HG03064 (cell line): ENCODE measurements around the gene ARHGAP10.
A peak's percentile ranks its signal among the peaks of the same experiment; 100 is the strongest.

ENCODE experiments used
- ATAC-seq: cut with Tn5 transposase; IDR thresholded peaks from one replicate; pipeline ENCODE4 v1.9.1; 2021; ENCODE audit warnings: low read depth; ENCODE audit not compliant: unreplicated experiment

The ARHGAP10 gene

DNA sequence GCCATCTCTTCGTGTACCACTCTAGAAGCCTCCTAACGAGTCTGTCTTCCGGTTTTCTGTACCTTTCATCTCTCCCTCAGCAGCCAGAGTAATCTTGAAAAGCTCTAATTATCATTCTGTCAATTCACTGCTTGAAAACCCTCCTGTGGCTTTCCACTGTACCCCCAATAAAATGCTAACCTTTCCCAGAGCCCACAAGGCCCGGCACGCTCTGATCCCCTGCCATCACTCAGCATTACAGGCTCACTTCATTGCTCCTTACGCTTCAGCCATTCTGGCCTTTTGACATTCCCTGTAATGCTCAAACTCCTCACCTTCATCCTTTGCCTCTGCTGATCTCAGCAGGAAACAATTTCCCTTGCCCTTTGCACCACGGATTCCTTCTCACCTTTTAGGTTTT, 112.9 kb downstream of the ARHGAP10 start:
- ATAC-seq, result no peak

DNA sequence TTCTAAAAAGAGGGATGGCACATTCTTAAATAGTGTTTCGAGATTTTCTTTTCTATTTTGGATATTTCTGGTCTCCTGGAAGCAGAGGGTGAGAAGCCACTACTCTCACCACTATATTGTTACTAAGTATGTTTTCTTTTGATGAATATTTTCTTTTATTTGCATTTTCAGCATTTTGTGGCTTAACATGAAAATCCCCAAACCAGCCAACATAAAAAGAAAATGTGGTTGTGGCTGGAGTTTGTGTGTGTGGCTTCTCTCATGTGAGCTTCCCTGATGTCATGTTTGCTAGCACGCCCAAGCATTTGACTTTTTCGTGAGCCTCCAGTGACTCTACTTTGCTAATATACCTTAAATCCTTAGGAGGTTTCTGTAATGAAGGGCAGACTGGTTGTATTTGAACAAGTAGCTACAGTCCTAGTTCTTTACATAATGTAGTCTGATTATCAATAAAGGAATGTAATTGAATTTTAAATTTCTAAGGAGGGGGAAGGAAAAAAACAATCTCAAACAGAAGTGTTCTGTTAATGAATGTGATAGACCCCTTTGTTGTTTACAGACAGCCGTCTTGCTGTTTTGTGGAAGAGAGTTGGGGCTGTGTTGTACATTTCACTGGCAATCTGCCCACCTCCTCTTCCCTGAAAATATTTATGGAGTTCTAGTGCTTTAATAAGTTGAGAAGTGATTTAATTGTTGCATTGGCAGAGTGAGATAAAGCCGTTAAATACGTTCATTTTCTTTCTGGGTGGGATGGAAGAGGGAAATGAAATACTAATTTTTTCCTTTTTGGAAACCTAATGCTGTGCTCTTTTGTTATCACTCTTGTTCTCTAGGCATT, 114.6 kb downstream of the ARHGAP10 start:
- ATAC-seq, result peak; percentile 62

DNA sequence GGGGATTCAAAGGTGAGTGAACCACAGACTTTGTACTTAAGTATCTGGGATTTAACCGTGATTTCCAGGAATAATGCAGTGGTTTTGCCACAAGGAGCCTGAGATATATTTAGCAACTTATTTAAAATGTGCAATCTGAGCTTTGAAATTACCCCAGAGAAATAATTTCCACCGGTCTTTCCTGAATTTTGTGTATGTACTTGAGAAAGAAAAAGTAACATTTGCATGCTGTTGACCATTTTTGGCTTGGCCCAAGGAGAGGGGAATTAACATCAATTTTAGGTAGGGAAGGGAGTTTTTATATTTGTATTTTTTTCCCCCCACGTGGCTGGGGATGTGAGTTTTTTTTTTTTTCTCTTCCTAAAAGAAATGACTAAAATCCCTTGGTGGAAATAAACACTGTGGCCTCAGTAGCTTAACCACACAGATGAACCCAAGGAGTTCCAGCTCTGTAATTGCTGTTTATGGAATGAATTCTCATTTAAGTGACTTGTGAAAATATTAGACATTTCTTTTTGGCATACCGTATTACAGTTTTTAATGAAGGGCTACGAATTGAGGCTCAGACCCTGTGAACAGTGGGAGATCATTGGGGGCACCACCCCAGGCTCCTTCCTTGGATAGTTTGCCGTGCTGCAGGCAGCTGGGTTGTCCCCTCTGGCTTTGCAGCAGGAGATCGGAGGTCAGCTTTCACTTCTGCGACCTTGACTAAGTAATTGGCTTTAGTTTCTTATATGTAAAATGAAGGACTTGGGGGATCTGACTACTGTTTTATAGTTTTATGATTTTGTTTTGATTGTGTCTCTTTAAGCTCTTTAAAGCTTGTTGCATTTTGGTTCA, 116.1 kb downstream of the ARHGAP10 start:
- no peak for ATAC-seq

DNA sequence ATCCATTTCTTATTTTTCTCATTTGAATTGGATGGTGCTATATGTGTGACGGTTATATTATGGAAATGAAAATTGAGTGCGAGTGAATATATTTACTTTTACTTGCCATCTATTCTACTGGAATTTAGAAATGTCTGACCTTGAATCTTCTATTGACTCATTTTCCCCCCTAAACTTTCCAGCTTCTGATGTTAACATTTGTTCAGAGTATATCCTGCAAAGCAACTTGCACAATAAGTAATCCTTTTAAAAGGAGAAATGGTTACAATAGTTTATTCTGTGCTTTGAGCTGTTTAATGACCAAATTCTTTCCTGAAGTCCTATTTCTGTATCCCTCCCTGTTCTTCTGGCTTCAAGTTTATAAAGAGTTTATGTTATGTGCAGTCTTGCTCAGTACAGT, 116.7 kb downstream of the ARHGAP10 start:
- ATAC-seq, result no peak

DNA sequence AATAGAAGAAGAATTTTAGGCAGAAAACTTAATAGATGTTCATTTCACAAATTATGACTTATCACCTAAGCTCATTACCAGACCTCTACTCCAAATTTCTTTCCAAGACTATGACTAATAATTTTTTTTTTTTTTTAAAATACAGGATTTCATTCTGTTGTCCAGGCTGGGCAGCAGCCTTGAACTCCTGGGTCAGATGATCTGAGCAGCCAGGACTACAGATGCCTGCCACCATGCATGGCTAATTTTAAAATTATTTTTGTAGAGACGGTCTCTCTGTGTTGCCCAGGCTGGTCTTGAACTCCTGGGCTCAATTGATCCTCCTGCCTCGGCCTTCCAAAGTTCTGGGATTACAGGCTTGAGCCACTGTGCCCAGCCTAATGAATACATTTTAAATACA, 119.2 kb downstream of the ARHGAP10 start:
- ATAC-seq, result no peak

DNA sequence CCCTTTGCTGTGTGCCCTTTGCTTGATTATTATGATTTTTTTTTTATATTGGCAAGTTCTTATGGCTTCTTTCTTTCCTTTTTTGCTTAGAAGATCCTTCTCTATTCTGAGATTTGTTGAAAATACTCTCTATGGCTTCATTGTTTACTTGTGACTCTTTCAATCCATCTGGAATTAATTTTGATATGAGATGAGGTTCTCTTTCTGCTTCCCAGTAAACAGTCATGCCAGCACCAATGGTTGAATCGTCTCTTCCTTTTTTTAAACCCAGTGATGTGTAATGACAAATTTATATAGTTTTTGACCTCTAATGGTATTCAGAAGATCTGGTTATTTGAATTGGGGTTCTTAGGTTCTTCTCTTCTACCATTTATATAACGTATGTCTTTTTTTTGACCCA, 121.8 kb downstream of the ARHGAP10 start:
- no peak for ATAC-seq

DNA sequence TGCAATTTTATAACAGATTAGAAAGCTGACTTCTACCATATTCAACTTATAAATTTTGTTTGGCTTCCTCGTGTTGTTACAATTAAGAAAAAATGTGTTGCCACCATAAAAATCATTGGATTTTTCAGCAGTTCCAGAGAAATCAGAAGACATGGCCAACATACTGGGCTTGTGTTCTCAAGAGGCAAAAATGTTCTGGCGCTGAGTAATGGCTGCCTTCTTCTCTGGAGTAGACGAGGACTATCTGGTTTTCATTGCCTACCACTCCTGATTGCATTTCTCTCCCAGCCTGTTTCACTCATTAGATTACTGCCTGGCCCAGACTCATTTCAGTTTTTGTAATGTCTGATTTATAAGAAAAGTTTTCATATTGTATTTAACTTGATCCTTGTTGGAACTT, 122.3 kb downstream of the ARHGAP10 start:
- no peak for ATAC-seq

DNA sequence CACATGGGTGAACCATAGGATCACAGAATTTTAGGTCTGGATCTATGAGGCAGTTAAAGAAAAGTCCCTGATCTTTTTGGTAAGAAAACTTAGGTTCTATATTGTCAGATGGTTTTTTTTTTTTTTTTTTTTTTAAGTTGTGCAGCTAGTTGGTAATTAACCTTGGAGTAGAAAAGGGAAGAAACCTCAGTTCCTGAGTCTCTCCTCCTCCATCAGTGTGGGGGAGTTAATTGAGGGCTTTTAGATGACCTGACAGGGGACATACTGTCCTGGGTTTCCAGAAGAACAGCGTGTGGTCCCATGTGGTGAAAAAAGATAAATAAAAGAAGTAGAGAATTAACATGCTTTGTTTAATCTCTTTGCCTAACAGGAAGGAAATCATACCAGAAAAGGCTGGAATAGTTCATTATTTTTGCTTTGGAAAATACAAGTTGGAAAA, 123.7 kb downstream of the ARHGAP10 start:
- no peak for ATAC-seq

DNA sequence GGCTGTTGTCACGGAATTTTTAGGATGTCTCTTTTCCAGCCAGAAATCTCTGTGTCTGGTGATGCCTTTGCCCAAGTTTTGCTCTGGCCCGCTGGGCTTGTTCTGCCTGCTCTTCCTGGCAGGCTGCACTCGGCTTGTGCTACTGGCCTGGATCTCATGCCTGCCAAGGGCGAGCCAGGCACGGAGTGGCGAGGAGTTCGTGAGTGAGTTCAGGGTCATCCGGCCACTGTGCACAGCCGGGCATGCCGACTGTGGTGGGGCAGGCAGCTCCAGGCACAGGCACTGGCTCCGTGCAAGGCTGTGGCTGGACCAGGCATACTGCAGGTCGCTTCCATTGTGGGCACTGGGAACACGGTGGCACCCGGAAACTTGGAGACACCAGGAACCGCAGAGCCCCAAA, 129.1 kb downstream of the ARHGAP10 start:
- ATAC-seq, result no peak

DNA sequence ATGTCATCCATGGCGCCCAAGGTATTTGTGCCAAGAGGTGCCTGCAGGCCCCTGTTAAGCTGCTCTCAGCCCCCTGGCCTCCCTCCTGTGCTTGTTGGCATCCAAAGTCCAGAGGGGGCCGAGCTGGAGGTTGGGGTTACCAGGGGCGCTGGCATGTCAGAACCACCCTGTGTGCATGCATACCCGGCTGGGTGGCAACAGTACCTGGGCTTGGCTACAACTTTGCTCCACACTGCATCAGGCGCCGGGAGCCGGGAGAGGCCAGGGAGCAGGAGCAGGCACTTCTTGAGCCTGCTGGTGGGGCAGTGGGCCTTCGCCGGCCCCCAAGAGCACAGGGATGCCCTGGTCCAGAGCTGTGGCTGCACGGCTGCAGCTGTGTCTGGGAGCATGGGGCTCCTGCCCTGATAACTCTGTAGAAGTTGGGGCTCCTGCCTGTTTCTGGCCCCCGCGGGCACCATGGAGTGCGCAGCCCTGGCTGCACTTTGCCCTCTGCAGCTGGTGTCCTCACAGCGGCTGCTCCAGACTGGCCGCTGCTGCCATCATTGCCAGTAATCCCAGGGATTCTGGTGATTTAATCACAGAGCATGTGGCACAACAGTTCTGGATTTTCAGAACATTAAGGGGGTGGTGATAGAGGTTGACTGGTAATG, 130.3 kb downstream of the ARHGAP10 start:
- no peak for ATAC-seq

DNA sequence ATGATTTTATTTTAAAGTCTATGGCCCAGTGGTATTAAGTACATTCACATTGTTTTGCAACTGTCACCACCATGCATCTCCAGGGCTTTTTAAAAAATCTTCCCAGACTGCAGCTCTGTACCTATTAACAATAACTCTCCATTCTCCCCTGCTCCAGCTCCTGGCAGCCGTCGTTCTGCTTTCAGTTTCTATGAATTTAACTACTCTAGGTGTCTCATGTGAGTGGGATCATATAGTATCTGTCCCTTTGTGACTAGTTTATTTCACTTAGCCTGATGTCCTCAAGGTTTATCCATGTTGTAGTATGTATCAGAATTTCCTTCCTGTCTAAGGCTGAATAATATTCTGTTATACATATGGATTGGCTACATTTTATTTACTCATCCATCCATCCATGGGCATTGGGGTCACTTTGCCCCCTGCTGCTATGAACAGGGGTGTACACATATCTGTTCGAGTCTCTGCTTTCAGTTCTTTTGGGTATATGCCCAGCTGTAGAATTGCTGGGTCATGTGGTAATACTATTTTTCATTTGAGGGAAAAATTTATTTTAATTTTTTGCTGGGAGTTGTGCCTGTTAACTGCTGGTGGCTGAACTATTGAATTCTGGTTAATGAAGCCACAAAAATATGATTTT, 131.3 kb downstream of the ARHGAP10 start:
- no peak for ATAC-seq

DNA sequence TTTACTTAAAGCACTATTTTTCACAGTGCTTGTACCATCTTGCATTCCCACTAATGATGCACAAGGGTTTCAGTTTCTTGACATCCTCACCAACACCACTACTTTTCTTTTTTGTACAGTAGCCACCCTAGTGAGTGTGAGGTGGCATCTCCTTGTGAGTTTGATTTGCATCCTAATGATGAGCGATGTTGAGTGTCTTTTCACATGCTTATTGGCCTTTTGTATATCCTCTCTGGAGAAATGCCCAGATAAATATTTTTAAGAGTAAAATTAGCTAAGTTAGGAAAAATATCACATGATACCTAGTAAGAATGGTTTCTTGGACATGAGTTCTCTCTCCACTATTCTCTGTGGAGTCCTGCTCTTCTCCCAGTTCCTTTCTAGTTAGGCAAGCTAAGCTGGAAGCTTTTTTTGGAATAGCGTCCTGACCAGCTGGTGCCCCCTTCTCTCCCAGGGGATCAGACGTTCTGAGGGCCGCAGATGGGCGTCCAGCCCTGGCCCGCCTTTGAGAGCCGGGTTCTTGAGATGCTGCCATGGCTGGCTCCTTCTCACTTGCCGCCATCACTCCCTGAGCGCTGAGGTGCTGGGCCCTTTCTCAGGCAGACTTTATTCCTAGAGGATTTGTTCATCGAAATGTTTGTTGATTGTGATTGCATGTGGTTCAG, 132.1 kb downstream of the ARHGAP10 start:
- no peak for ATAC-seq

DNA sequence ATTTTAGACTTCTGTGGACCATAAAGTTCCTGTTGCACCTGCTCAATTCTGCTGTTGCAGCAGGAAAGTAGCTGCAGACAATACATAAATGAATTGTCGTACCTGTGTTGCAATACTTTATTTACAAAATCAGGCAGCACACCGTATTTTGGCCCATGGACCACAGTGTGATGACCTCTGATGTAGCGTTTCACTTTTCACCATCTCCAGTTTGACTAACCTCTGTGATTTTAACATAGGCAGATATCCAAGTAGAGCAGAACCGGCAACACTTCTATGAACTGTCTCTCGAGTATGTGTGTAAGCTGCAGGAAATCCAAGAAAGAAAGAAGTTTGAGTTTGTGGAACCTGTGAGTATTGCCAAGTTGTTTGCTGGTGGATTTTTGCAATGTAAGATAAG, 132.7 kb downstream of the ARHGAP10 start:
- ATAC-seq, result no peak

DNA sequence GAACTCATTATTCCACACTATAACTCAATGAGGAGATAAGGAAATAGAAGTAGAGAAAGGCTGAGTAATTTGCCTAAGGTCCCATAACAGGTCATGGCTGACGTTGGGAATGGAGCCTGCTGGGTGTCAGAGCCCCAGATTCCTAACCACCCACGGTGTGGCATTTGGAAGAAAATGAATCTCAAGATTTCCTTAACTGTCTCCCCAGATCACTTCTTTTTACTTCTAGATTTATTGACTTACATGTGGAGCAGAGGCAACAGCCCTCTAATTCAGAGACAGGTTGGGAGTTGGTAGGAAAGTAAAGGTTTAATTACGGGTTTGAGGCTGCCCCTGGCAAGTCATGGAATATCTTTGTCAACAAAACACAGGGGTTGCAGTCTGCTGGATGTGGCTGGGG, 134.0 kb downstream of the ARHGAP10 start:
- no peak for ATAC-seq

DNA sequence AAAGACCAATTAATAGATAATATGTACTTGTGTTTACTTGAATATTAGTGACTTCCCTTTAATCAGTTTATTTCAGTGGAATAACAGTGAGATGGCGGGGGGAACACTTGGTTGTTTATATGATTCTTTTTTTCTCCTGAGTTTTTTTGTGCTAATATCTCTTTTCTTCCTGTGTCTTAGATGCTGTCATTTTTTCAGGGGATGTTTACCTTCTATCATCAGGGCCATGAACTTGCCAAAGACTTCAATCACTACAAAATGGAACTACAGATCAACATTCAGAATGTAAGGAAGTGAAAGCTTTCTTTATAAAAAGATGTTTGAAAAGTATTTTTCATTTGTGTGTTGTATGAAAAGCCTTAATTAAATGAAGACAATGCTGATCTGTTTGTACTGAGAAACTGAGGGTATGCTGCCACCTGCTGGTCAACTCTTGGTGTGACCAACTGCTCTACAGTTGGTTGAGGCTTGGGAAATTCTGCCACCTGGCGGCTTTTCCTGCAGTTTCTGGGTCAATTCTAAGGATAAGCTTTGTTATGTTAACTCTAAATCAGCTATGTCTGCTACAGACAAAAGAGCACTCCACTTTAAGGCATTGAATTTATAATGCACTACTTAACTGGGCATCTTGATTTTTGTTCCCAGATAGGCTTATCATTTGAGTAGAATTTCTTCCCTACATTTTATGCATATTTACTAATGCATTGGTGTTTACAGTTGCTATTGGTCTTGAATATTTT, 134.8 kb downstream of the ARHGAP10 start:
- ATAC-seq, result peak; percentile 78

DNA sequence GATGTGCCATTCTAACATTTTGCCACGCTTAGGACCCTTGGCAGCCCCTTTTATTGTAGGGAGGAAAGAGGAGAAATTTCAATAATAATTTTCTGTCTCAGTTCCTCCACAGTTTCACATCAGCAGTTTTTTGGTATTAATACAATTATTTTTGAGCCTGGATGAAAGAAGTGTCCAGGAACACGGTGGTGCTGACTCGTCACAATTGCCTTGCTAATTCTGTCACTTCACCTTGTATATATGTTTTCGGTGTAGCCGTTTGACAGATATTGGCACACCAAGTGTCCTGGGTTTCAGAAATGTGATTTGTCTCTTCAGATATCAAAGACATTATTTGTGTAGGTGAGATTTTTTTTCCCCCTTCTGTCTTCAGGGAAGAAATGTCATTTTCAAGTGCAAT, 142.2 kb downstream of the ARHGAP10 start:
- no peak for ATAC-seq

DNA sequence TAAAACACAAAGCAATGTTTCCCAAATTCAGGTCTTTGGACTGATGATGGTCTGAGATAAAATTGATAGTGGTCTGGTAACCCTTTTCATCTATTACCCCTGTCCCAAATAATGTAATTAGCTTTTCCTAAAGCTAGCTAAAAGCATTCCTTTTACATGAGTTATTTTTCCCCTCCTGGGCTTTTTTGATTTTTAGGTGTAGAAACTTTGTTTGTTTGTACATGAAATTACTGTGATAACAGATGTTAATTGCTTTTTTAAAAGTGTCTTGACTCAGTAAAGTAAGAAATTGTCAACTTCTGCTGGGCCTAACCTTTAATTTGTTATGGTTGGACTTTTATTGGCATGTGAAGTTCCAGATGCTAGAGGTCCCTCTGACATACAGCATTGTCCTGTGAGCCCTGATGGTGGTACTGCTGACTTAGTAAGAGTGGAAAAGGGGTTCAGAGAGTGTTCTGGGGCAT, 145.5 kb downstream of the ARHGAP10 start:
- ATAC-seq, result no peak

DNA sequence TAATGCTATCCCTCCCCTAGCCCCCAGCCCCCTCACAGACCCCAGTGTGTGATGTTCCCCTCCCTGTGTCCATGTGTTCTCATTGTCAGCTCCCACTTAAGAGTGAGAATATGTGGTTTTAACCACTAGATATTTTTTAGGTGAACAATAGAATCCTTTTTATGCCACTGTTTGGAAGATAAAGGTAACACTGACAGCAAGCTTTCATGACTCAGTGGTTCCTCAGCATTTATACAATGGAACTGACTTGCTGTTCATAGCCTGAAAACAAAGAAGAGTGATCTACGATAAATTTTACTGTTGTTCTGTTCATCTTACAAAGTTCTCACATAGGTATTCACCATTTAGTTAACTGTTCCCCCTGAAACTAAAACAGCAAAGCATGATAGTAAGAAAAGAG, 147.8 kb downstream of the ARHGAP10 start:
- ATAC-seq, result no peak

DNA sequence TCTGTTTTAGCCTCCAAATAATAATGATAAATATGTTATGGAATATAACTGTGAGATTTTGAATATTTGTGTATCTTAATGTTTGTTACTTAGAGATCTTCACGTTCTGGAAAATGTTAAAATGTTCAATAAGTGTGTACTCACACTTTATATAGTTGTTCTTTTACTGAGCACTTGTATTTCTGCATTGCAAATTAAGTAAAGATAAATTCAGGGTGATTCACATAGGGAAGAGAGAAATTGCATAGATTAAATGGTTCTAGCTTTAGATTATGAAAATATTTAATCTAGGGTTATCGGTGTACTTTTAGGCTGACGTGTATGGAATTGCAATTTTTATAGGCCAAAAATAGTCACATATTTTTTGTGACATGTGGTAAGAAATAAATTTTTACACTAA, 148.6 kb downstream of the ARHGAP10 start:
- ATAC-seq, result no peak
